Neuronal stem cell (in vitro differentiated cells): ENCODE measurements around the gene AQP2.

Source experiments
- DNase-seq: peaks from one replicate; pipeline ENCODE4 v3.0.0-alpha.2; 2013; ENCODE audit warnings: low spot score
- H2AFZ ChIP-seq: one replicate; pipeline ENCODE4 v1.6.1; 2013; ENCODE audit warnings: mild to moderate bottlenecking, low read length, inconsistent platforms
- H2AK5ac ChIP-seq: 2 replicates; pipeline ENCODE4 v1.6.1; 2013; ENCODE audit warnings: low read depth, mild to moderate bottlenecking, inconsistent platforms, low read length, moderate library complexity, mixed read lengths
- H2BK120ac ChIP-seq: 2 replicates; pipeline ENCODE4 v1.6.1; 2013; ENCODE audit warnings: low read depth, mild to moderate bottlenecking, inconsistent platforms, low read length, moderate library complexity, mixed read lengths
- H2BK12ac ChIP-seq: one replicate; pipeline ENCODE4 v1.6.1; 2013; ENCODE audit warnings: low read length, inconsistent platforms
- H2BK15ac ChIP-seq: 2 replicates; pipeline ENCODE4 v1.6.1; 2013; ENCODE audit warnings: mild to moderate bottlenecking, low read length, inconsistent platforms, mixed read lengths
- H2BK5ac ChIP-seq: one replicate; pipeline ENCODE4 v1.6.1; 2013; ENCODE audit warnings: inconsistent platforms, mild to moderate bottlenecking, low read length, moderate library complexity
- H3K14ac ChIP-seq: one replicate; pipeline ENCODE4 v1.6.1; 2013; ENCODE audit warnings: low read length, inconsistent platforms
- H3K18ac ChIP-seq: 2 replicates; pipeline ENCODE4 v1.6.1; 2013; ENCODE audit warnings: low read length, inconsistent platforms
- H3K23ac ChIP-seq: 2 replicates; pipeline ENCODE4 v1.6.1; 2013; ENCODE audit warnings: low read depth, mild to moderate bottlenecking, mixed read lengths, low read length, inconsistent platforms; ENCODE audit not compliant: poor library complexity
- H3K27ac ChIP-seq: replicated peaks from 3 replicates; pipeline ENCODE4 v1.5.1; 2013; ENCODE audit warnings: low read length, inconsistent platforms
- H3K27me3 ChIP-seq, 3 experiments: 2 replicates each; pipeline ENCODE4 v1.6.1; 2013; ENCODE audit warnings: low read length in 3 of 3, mild to moderate bottlenecking in 2 of 3, inconsistent platforms in 1 of 3, low read depth in 1 of 3, mixed read lengths in 1 of 3, moderate library complexity in 1 of 3; ENCODE audit not compliant: control insufficient read depth in 3 of 3, insufficient read depth in 3 of 3
- H3K36me3 ChIP-seq, 2 donors: replicated peaks in 1 of 2; 2 replicates each; pipeline ENCODE4 v1.6.1; 2013; ENCODE audit warnings: low read length in 2 of 2; ENCODE audit not compliant: control insufficient read depth in 2 of 2, insufficient read depth in 2 of 2
- H3K4ac ChIP-seq: 2 replicates; pipeline ENCODE4 v1.6.1; 2013; ENCODE audit warnings: inconsistent platforms, mild to moderate bottlenecking, low read length, moderate library complexity
- H3K4me1 ChIP-seq, 2 donors: 1 replicate in 1 of 2; 2 replicates in 1 of 2; pipeline ENCODE4 v1.6.1; 2013; ENCODE audit warnings: low read length in 2 of 2, low read depth in 1 of 2; ENCODE audit not compliant: control insufficient read depth in 2 of 2, insufficient read depth in 1 of 2
- H3K4me2 ChIP-seq: one replicate; pipeline ENCODE4 v1.6.1; 2013; ENCODE audit warnings: mild to moderate bottlenecking, low read length, inconsistent platforms; ENCODE audit not compliant: insufficient read depth, poor library complexity, severe bottlenecking
- H3K4me3 ChIP-seq, 2 donors: 2 replicates each; pipeline ENCODE4 v1.5.1; 2013; ENCODE audit warnings: low read length in 2 of 2, mild to moderate bottlenecking in 2 of 2, inconsistent platforms in 1 of 2, moderate library complexity in 1 of 2
- H3K79me1 ChIP-seq: one replicate; pipeline ENCODE4 v1.6.1; 2013; ENCODE audit warnings: low read depth, mild to moderate bottlenecking, inconsistent platforms, low read length, moderate library complexity
- H3K9ac ChIP-seq: one replicate; pipeline ENCODE4 v1.6.1; 2013; ENCODE audit warnings: mild to moderate bottlenecking, low read depth, low read length, inconsistent platforms; ENCODE audit not compliant: poor library complexity
- H3K9me3 ChIP-seq, 2 donors: replicated peaks in 1 of 2; 2 replicates each; pipeline versions ENCODE3 to v1.6.1; 2013; ENCODE audit warnings: low read length in 2 of 2, mild to moderate bottlenecking in 2 of 2, inconsistent platforms in 1 of 2, low read depth in 1 of 2, mixed read lengths in 1 of 2, moderate library complexity in 1 of 2; ENCODE audit not compliant: control insufficient read depth in 2 of 2, insufficient read depth in 1 of 2
- H4K8ac ChIP-seq: one replicate; pipeline ENCODE4 v1.6.1; 2013; ENCODE audit warnings: low read depth, mild to moderate bottlenecking, inconsistent platforms, low read length, moderate library complexity
- H4K91ac ChIP-seq: one replicate; pipeline ENCODE4 v1.6.1; 2013; ENCODE audit warnings: low read length, low read depth, mild to moderate bottlenecking, inconsistent platforms; ENCODE audit not compliant: poor library complexity
- WGBS, 2 donors: extraction: QIAGEN DNeasy Blood & Tissue Kit; methylation state at CpG; one replicate each; pipeline ENCODE4 v1.1.7; 2013; ENCODE audit warnings: missing lambda C conversion rate in 2 of 2, mixed read lengths in 1 of 2; ENCODE audit not compliant: insufficient read length in 2 of 2, insufficient replicate concordance in 1 of 2; ENCODE audit errors: extremely low coverage in 2 of 2; 5-methylcytosine and 5-hydroxymethylcytosine counted together

The AQP2 gene

GRCh38 chr12:49912345-49913255 is 37.9 kb upstream of the AQP2 start:
- no peak overlapping the region for H3K9ac ChIP-seq
- no CpG with 5 or more reads among the region's 16 CpGs for WGBS, 2 donors
- no peak for DNase-seq
- peak overlapping the region; percentile 85 for H2BK12ac ChIP-seq
- peaks cover 0 to 28% (median 0%) of the 10 kb centered on the region in 3 experiments for H3K27me3 ChIP-seq
- peaks cover 13 to 22% of the 10 kb centered on the region in 2 donors for H3K4me1 ChIP-seq
- no peak overlapping the region for H2BK120ac ChIP-seq
- no peak overlapping the region for H3K4me2 ChIP-seq
- H3K9me3 ChIP-seq = no peaks in the 10 kb centered on the region
- H2BK15ac ChIP-seq = peak overlapping the region; percentile 82
- peak overlapping the region; percentile 70 for H4K8ac ChIP-seq
- no peak overlapping the region for H2BK5ac ChIP-seq
- peak overlapping the region; percentile 3 for H3K23ac ChIP-seq
- no peak overlapping the region for H3K4ac ChIP-seq
- H3K14ac ChIP-seq = no peak overlapping the region
- H3K27ac ChIP-seq = no peak overlapping the region
- no peak overlapping the region for H4K91ac ChIP-seq
- no peak overlapping the region for H3K4me3 ChIP-seq
- peak overlapping the region; percentile 49 for H3K18ac ChIP-seq
- H2AK5ac ChIP-seq = peak overlapping the region; percentile 73
- H3K36me3 ChIP-seq = no peaks in the 10 kb centered on the region
- H2AFZ ChIP-seq = no peak overlapping the region
- H3K79me1 ChIP-seq = no peaks in the 10 kb centered on the region

GRCh38 chr12:49916129-49916919 is 34.2 kb upstream of the AQP2 start:
- no peak overlapping the region for H2BK5ac ChIP-seq
- H3K4me1 ChIP-seq = peaks cover 0 to 6% of the 10 kb centered on the region in 2 donors
- H3K9ac ChIP-seq = no peak overlapping the region
- H3K4me2 ChIP-seq = no peak overlapping the region
- H3K27me3 ChIP-seq = peaks cover 0 to 31% (median 2%) of the 10 kb centered on the region in 3 experiments
- H2AFZ ChIP-seq = no peak overlapping the region
- H2BK15ac ChIP-seq = no peak overlapping the region
- no CpG with 5 or more reads among the region's 8 CpGs for WGBS, 2 donors
- H3K27ac ChIP-seq = no peak overlapping the region
- H3K4ac ChIP-seq = no peak overlapping the region
- H3K79me1 ChIP-seq = no peaks in the 10 kb centered on the region
- H3K36me3 ChIP-seq = no peaks in the 10 kb centered on the region
- H4K8ac ChIP-seq = no peak overlapping the region
- no peak overlapping the region for H2BK12ac ChIP-seq
- H2BK120ac ChIP-seq = no peak overlapping the region
- H2AK5ac ChIP-seq = no peak overlapping the region
- no peak overlapping the region for H3K23ac ChIP-seq
- no peak overlapping the region for H3K18ac ChIP-seq
- H3K9me3 ChIP-seq = no peaks in the 10 kb centered on the region
- H4K91ac ChIP-seq = no peak overlapping the region
- no peak overlapping the region for H3K4me3 ChIP-seq
- DNase-seq = no peak
- no peak overlapping the region for H3K14ac ChIP-seq

DNA sequence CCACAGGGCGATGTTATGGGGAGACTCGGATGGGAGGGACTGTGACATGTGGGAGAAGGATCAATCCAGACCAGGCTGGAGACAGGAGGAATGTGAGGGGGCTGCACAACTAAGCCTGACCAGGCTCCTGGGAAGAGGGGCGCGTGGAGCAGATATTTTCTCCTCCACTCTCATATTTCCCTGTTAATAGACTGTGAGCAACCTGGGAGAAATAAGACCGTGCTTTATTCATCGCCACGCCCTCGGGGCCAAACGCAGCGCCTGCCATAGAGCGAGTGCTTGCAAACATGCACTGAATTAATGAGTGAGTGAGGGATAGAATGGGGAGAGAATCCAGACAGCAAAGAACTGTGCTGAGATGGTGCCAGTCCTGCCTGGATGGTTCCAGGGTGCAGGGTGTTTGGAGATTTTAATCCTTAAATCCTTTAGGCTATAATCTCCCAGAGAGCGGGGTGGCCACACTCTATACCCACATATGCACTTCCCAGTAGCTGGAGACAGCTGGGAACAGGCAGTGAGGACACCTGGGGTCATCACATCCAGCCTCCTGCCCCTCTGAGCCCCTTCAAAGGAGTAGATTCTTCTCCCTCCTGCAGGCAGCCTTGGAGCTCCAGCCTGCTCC is 33.3 kb upstream of the AQP2 start:
- DNase-seq = no peak
- no peaks in the 10 kb centered on the region for H3K36me3 ChIP-seq
- H2AFZ ChIP-seq = no peak overlapping the region
- no peak overlapping the region for H3K9ac ChIP-seq
- WGBS, 2 donors = no CpG with 5 or more reads among the region's 12 CpGs
- H3K27ac ChIP-seq = no peak overlapping the region
- peaks cover 0 to 6% of the 10 kb centered on the region in 2 donors for H3K4me1 ChIP-seq
- no peaks in the 10 kb centered on the region for H3K79me1 ChIP-seq
- no peak overlapping the region for H2BK5ac ChIP-seq
- no peak overlapping the region for H3K4ac ChIP-seq
- H3K4me3 ChIP-seq = no peak overlapping the region
- H3K9me3 ChIP-seq = no peaks in the 10 kb centered on the region
- H4K91ac ChIP-seq = no peak overlapping the region
- H4K8ac ChIP-seq = no peak overlapping the region
- no peak overlapping the region for H3K14ac ChIP-seq
- H2BK12ac ChIP-seq = no peak overlapping the region
- no peak overlapping the region for H3K23ac ChIP-seq
- no peak overlapping the region for H2AK5ac ChIP-seq
- H3K27me3 ChIP-seq = peaks cover 0 to 36% (median 2%) of the 10 kb centered on the region in 3 experiments
- no peak overlapping the region for H2BK15ac ChIP-seq
- H3K4me2 ChIP-seq = no peak overlapping the region
- no peak overlapping the region for H2BK120ac ChIP-seq
- no peak overlapping the region for H3K18ac ChIP-seq
